8988T (cell line): Measurements from ENCODE around the gene POU2F3.

Experiments
- DNase-seq: peaks from one replicate; pipeline ENCODE4 v3.0.0; 2011

POU2F3 gene

GRCh38 chr11:120210626-120211521 is 29.1 kb upstream of the POU2F3 start, which contains the start of gene OAF:
OAF (plus strand) TSS chr11:120211032; CDS start chr11:120211280, 248 bp downstream.
- DNase-seq = peak; percentile 97

GRCh38 chr11:120211522-120212258 is 28.2 kb upstream of the POU2F3 start:
- DNase-seq = no peak

DNA sequence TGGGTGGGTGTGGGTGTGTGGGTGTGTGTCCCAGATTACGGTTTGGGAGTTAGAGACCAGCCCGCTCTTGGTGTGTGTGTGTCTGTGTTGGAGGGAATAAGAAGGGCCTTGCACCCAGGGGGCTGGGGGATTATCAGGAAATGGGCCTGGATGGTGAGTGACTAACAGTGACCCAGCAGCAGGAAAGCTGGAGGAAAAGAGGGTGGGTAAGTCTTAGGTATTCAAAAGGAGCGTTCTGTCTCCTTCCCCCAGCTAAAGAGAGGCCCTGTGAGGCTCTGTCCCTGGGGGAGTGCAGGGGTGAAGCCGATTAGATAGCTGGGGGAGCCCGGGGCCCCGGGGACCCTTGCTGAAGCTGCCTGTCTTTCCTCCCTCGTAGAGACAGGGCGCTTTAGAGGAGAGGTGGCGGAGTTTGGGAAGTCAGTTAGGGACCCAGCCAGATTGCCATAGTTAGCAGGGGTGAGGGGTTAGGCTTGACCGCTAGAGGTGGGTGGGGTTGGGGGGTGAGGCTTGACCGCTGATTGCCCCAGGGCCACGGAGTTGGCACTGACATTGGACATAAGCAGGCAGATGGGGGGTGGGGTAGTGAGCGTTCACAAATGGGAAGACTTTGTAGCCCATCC is 27.6 kb upstream of the POU2F3 start:
- DNase-seq = no peak

- no peak for DNase-seq
Observed at GRCh38 chr11:120212926-120213325, 27.0 kb upstream of the POU2F3 start.

DNA sequence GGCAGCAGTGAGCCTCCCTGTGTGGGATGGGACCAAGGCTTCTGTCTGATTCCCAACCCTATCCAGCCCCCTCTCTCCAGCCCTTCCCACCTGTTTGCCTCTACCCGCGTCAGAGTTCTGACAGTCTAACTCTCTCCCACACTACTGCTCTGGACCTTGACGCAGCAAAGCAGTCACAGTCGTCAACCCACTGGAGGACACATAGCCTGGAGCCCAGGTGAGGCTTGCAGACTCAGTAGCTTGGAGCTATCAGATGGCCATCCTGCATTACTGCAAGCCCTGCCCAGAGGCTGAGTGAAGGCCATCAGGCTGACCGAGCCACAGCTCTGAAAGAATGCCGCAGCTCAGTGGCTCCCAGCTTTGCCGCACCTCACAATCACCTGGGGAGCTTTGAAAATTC is 25.4 kb upstream of the POU2F3 start:
- no peak for DNase-seq

- DNase-seq = no peak
Observed at GRCh38 chr11:120215634-120216033, 24.3 kb upstream of the POU2F3 start.

DNA sequence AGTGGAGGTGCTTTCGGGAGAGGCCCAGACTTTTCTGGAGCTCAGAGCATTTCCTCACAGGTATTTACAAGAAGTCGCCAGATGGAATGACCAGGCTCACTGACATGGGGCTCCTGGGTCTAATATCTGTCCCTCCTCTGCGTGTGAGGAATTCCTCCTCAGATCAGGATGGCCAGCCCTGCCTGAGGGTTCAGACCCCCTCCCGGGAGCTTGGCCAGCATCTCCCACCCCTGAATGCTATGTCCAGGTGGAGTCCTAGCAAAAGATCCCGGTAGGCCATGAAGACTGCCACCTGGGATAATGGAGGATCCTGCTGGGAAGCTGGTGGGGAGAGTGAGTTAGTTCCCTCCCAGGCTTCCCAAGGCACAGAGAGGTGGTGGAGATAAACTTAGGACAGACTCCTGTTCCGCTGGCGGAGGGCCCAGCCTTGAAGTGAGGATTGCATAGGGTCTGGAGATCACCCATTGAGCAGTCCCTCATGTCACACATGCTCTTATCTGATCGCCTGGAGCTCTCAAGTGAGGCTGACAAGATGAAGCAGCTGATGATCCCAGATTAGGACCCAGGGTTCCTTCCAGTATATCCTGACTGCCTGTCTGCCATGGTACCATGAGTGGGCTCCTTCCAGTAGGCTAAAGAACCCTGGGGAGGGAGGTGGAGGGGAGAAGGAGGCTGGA is 23.4 kb upstream of the POU2F3 start:
- no peak for DNase-seq

- DNase-seq = no peak
Observed at GRCh38 chr11:120217526-120217925, 22.4 kb upstream of the POU2F3 start.

- no peak for DNase-seq
Observed at GRCh38 chr11:120217941-120218694, 21.8 kb upstream of the POU2F3 start.

DNA sequence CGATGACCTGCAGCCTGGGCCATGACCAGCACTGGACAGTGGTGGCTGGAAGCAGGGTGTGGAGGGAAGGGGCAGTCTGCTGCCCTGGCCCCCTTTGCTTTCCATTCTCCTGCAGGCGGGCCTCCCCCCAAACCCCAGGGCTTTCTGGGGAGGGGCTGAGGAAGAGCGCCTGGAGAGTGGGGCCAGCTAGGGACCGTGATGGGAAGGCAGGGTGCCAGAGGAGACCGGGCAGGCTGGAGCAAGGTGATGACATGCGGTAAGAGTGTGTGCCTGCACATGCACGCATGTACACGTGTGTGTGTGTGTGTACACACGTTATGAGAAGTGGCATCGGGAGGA is 21.3 kb upstream of the POU2F3 start:
- DNase-seq = no peak

DNA sequence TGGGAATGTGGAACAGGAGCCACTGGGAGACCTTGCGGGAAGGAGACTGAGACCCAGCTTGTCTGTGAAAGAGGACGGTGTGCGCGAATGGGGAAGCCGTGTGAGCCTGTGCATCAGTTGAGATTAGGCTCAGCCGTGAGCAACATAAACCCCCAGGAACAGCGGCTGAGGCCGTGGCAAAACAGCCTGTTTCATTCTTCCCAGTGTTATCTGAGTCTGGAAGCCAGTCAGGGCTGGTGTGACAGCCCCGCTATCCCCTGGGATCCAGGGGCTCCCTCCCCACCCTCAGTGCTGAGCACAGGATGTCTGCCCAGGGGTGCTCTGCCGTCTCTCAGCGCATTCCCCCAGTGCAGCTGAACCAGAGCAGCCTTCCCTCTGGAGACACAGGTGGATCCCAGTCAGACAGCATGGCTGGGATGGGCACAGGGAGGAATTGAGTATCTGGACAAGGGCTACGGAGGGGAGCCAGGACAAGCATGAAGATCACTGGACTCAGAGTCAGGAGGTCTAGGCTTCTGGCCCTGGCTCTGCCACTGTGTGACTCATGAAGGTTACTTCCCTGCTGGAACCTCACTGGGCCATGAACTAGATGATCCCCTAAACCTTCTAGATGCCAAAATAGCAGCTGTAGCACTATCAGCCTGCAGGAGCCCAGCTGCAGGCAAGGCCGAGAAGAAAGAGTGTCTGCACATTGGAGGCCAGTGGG is 20.6 kb upstream of the POU2F3 start:
- DNase-seq = no peak

GRCh38 chr11:120219938-120220746 is 19.8 kb upstream of the POU2F3 start:
- no peak for DNase-seq

- no peak for DNase-seq
Observed at GRCh38 chr11:120220747-120221037, 19.2 kb upstream of the POU2F3 start.

DNA sequence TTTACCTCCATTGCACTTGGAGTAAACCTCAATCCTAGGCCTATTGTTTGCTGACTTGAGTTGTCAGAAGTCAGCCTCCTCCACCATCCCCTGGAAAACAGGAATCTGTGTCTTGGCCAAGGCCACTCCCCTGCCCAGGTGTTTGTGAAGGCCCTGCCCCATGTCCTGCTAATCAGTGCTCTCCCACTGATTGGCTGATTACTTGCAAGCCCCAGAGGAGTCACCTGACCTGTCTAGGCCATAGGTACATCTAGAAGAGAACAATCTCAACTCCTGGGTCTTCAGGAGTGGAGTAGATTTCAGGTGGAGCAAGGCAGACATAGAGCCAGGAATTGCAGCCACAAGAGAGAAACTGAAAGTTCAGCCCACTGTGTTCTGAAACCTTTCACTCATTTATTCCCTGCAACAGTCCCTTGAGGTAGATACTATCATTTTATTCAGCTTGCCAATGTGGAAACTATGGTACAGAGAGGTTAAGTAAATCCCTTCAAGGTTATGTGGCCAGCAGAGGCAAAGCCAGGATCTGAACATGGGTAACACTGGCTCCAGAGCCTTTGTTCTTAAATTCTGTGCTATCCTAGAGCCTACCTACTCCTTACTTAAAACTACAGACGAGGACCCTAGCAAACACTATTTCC is 18.7 kb upstream of the POU2F3 start:
- no peak for DNase-seq

- no peak for DNase-seq
Observed at GRCh38 chr11:120222916-120223315, 17.0 kb upstream of the POU2F3 start.

- no peak for DNase-seq
Observed at GRCh38 chr11:120223793-120224192, 16.1 kb upstream of the POU2F3 start.

- no peak for DNase-seq
Observed at GRCh38 chr11:120224361-120224760, 15.6 kb upstream of the POU2F3 start.

GRCh38 chr11:120224972-120225909 is 14.7 kb upstream of the POU2F3 start:
- DNase-seq = no peak

- DNase-seq = no peak
Observed at GRCh38 chr11:120226242-120226641, 13.7 kb upstream of the POU2F3 start.
